Measurements from ENCODE around the gene CERKL.

GRCh38 chr2:181667234-181667633 lies 10.3 kb upstream of the CERKL start:
- TF ChIP-seq CTCF (IDR thresholded peaks at IDR 0.05) (no peak), POLR2A (IDR thresholded peaks at IDR 0.05) (no peak)
